GM18519 (cell line): Measurements from ENCODE around the gene RGSL1.
"Not testable (repeated sequence)": the region's sequence is repeated elsewhere in the genome, so short reads cannot be mapped to it uniquely, and the experiment has no call there.

ENCODE experiments used
- ATAC-seq: cut with Tn5 transposase; IDR thresholded peaks from one replicate; pipeline ENCODE4 v1.9.1; 2021; ENCODE audit warnings: mild to moderate bottlenecking, moderate library complexity; ENCODE audit not compliant: unreplicated experiment, low FRiP score

The RGSL1 gene

GRCh38 chr1:182527680-182528079, 77.7 kb downstream of the RGSL1 start:
- no peak for ATAC-seq

GRCh38 chr1:182528206-182528605, 78.3 kb downstream of the RGSL1 start:
- not testable (repeated sequence) for ATAC-seq

GRCh38 chr1:182533896-182534295, 84.0 kb downstream of the RGSL1 start:
- ATAC-seq: no peak

- no peak for ATAC-seq
Observed at GRCh38 chr1:182549346-182549745, 99.4 kb downstream of the RGSL1 start.

GRCh38 chr1:182549811-182550210, 99.9 kb downstream of the RGSL1 start:
- no peak for ATAC-seq

GRCh38 chr1:182552527-182552926, 102.6 kb downstream of the RGSL1 start:
- ATAC-seq: no peak

- ATAC-seq: no peak
Observed at GRCh38 chr1:182555493-182555892, 105.5 kb downstream of the RGSL1 start.

GRCh38 chr1:182556279-182556678, 106.3 kb downstream of the RGSL1 start:
- no peak for ATAC-seq

GRCh38 chr1:182560392-182560984, 110.5 kb downstream of the RGSL1 start:
- ATAC-seq: no peak

- no peak for ATAC-seq
Observed at GRCh38 chr1:182561456-182561855, 111.5 kb downstream of the RGSL1 start.

- ATAC-seq: no peak
Observed at GRCh38 chr1:182563095-182563494, 113.1 kb downstream of the RGSL1 start.

- ATAC-seq: no peak
Observed at GRCh38 chr1:182564406-182565004, 114.6 kb downstream of the RGSL1 start.

GRCh38 chr1:182565537-182565936, 115.6 kb downstream of the RGSL1 start:
- ATAC-seq: no peak

GRCh38 chr1:182567629-182568028, 117.7 kb downstream of the RGSL1 start:
- no peak for ATAC-seq

- ATAC-seq: no peak
Observed at GRCh38 chr1:182568647-182569284, 118.8 kb downstream of the RGSL1 start.

GRCh38 chr1:182569939-182570610, 120.1 kb downstream of the RGSL1 start:
- no peak for ATAC-seq

- no peak for ATAC-seq
Observed at GRCh38 chr1:182570611-182570970, 120.6 kb downstream of the RGSL1 start.

- ATAC-seq: no peak
Observed at GRCh38 chr1:182574156-182574555, 124.2 kb downstream of the RGSL1 start.

GRCh38 chr1:182575540-182576149, 125.7 kb downstream of the RGSL1 start:
- ATAC-seq: no peak

- ATAC-seq: no peak
Observed at GRCh38 chr1:182580736-182581135, 130.8 kb downstream of the RGSL1 start.

- no peak for ATAC-seq
Observed at GRCh38 chr1:182584746-182585145, 134.8 kb downstream of the RGSL1 start.
